Measurements from ENCODE around the gene LRP1B.

DNA sequence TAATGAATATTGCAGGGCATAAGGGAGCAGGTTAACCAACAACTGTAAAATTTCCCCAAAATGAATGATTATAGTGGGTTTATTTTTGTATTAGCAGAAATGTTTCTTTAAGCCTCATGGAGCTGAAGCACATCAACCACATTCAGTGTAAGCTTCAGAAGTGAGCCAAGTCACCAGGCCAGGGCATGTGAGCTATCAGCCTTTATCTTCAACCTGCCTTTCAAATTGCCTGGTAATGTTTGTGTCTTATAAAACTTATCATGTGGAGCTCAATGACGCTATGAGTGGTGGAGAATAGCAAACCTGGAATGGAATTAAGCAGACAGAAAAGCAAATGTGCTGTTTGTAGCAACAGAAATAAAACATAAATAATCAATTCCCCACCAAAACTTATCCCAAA is 1068.4 kb downstream of the LRP1B start:
- TF ChIP-seq, protein P1, sequence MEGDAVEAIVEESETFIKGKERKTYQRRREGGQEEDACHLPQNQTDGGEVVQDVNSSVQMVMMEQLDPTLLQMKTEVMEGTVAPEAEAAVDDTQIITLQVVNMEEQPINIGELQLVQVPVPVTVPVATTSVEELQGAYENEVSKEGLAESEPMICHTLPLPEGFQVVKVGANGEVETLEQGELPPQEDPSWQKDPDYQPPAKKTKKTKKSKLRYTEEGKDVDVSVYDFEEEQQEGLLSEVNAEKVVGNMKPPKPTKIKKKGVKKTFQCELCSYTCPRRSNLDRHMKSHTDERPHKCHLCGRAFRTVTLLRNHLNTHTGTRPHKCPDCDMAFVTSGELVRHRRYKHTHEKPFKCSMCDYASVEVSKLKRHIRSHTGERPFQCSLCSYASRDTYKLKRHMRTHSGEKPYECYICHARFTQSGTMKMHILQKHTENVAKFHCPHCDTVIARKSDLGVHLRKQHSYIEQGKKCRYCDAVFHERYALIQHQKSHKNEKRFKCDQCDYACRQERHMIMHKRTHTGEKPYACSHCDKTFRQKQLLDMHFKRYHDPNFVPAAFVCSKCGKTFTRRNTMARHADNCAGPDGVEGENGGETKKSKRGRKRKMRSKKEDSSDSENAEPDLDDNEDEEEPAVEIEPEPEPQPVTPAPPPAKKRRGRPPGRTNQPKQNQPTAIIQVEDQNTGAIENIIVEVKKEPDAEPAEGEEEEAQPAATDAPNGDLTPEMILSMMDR (IDR thresholded peaks at IDR 0.05): no peak
- TF ChIP-seq POLR2AphosphoS5 (IDR thresholded peaks at IDR 0.05) (no peak), POLR2A (IDR thresholded peaks at IDR 0.05) (no peak)
